Dermis lymphatic vessel endothelial cell (primary cell): ENCODE results near the gene RHBDL3. TPM values are rescaled to one million over a fixed set of nuclear protein-coding genes. Genes with fewer than 3 reads are reported as not detected.

ENCODE experiments used
- total RNA-seq: library from RNA; depleted of rRNA; stranded (reverse); fragments of >200 nt; gene quantifications from 2 replicates; pipeline ENCODE4 v1.2.1, GENCODE V29; 2014

RHBDL3 gene
- under 0.01 TPM in 2 replicates for total RNA-seq

DNA sequence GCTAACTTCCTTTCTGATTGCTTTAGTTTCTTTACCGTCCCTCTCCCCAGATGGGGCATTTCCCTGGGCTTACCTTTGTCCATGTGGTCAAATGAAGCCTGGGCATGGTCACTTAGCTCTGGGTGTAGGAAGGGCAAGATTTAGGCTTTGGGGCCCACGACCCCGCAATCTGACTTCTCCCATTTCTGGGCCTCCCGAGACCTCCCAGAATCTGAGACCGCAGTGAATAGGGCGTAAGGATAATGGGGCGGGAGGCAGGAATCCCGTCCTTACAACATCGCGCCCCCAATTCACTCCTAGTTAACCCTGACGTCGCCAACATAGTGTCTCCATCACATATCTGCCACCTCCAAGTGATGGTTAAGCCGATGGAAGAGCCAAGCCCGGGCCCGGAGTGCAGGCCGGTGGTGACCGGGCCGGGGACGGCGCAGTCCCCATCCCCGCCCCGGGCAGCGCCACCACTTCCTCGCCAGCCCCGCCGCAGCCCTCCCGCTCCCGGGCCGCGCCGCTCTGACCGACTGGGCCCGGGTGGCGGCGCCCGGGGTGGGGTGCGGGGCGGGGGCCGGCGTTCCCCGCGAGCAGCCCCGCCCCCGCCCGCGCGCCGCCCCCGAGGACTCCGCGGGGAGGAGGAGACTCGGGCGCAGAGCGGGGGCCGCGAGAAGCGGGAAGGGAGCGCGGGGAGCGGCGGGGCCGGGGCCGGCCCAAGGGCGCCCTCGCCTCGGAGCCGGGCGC lies at the start of gene RHBDL3:
RHBDL3 (plus strand) TSS at position 641 of the 732 bp plus-strand sequence. CDS start 358 bp downstream, outside the sequence.

DNA sequence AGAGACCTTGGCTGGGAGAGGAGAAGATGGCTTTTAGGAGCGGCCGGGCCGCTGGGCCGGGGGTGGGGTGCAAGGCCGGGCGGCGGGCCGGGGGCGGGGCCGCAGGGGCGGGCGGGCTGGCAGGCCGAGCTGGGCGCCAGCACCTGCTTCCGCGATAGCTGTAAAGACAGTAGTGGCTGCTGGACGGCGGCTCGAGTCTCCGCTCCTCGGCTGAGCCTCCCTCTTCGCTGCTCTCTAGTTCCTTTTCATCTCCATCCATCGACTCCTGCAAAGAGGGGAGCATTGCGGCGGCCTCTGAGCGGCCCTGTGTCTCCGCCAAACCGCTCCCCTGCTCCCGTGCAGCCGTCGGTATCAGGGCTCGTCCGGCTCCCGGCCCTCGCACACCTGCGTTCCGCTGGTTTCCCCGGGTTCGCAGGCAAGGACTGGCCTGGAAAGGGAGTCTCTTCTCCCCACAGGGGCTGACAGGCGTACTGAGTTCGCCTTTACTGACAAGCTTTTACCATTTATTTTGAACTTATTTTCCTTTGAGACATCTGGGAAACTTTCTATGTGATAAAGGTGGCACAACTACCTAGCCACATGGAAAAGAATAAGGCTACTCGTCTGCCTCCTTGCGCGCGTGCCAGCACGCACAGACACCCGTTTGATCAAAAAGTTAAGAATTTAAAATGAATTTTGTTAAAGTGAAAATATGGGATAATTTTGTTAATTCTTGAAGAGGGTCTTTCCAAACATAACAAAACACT lies 76.4 kb downstream of the RHBDL3 start, which contains the start of gene C17orf75:
C17orf75 (minus strand) TSS at position 317 of the 746 bp plus-strand sequence; CDS start at position 283, 34 bp downstream.

GRCh38 chr17:32349854-32350665 lies 84.4 kb downstream of the RHBDL3 start, which contains the start of gene ZNF207:
Gene ZNF207, plus strand, starts transcription at chr17:32350157. Its CDS starts 129 bp downstream, at chr17:32350286.

Other genes with a start within 250 kb of the RHBDL3 start
- 27.6 and 28.0 TPM in 2 replicates for gene RHOT1, start 123.3 kb upstream of the RHBDL3 start, total RNA-seq
- 23.5 and 23.8 TPM in 2 replicates for gene C17orf75, start 76.3 kb downstream of the RHBDL3 start, total RNA-seq
- 67.6 and 89.1 TPM in 2 replicates for gene ZNF207, start 84.3 kb downstream of the RHBDL3 start, total RNA-seq
- 86.9 and 99.6 TPM in 2 replicates for gene PSMD11, start 178.7 kb downstream of the RHBDL3 start, total RNA-seq
- gene CDK5R1, start 221.2 kb downstream of the RHBDL3 start, total RNA-seq = 0.98 and 1.9 TPM in 2 replicates